K562 (cell line): ENCODE data around the gene CHGA. TPM values are rescaled to one million over a fixed set of nuclear protein-coding genes. Genes with fewer than 3 reads are reported as not detected.

Experiments
- ATAC-seq: fragments of 200-7000 bp; cut with Tn5 transposase; 3 replicates; pipeline ENCODE4 v1.9.1; 2020; ENCODE audit warnings: moderate library complexity
- BruUV-seq: library from RNA; stranded (reverse); fragments of 400-500 nt; replicated peaks from 2 replicates; lab custom pipeline; 2021; lab: Mats Ljungman, UMichigan
- CTCF ChIA-PET: fragments of 300-600 bp; formaldehyde crosslinking; extraction: SDS; loops from one replicate; lab custom pipeline; 2021; ENCODE audit warnings: low intra/inter-chr PET ratio; lab: Yijun Ruan, JAX
- POLR2A ChIA-PET: fragments of 300-600, 350-650 bp; sonication (Branson Sonifier 250); formaldehyde crosslinking; extraction: SDS; loops from one replicate; lab custom pipeline; 2021; ENCODE audit warnings: antibody characterized with exemption, inconsistent platforms; lab: Yijun Ruan, JAX
- DNase-seq, 4 experiments: peaks; one replicate each; pipeline versions ENCODE4 v3.0.0 to v3.0.0-alpha.2; 2011 to 2018; ENCODE audit warnings: low spot score in 3 of 4, mixed read lengths in 3 of 4; ENCODE audit errors: extremely low read depth in 1 of 4
- FAIRE-seq: peaks from 2 replicates; lab custom pipeline; 2011; peaks lifted over from hg19 to GRCh38; lab: Jason Lieb, UNC
- H2AFZ ChIP-seq: 2 replicates; pipeline ENCODE4 v1.6.0; 2011; ENCODE audit warnings: low read depth, low read length, control low read depth, inconsistent platforms
- H3K27ac ChIP-seq: fragments of 200-600 bp; 3 replicates; pipeline ENCODE4 v1.8.0; 2011; ENCODE audit warnings: low read depth, mild to moderate bottlenecking, control low read depth, inconsistent platforms, low read length, moderate library complexity, mixed read lengths; ENCODE audit errors: extremely low read depth
- H3K27me3 ChIP-seq, 2 experiments: fragments of 300-600 bp in 1 of 2; 2 replicates in 1 of 2; 3 replicates in 1 of 2; pipeline versions ENCODE4 v1.6.0 to v1.8.0; 2011; ENCODE audit warnings: inconsistent platforms in 2 of 2, low read length in 2 of 2, mild to moderate bottlenecking in 1 of 2, mixed read lengths in 1 of 2, moderate library complexity in 1 of 2; ENCODE audit not compliant: control insufficient read depth in 2 of 2, insufficient read depth in 2 of 2
- H3K36me3 ChIP-seq: fragments of 300-600 bp; 3 replicates; pipeline ENCODE4 v1.8.0; 2011; ENCODE audit warnings: mild to moderate bottlenecking, low read length, inconsistent platforms; ENCODE audit not compliant: control insufficient read depth, insufficient read depth
- H3K4me1 ChIP-seq, 2 experiments: fragments of 200-600 bp in 1 of 2; replicated peaks in 1 of 2; 2 replicates in 1 of 2; 3 replicates in 1 of 2; pipeline versions ENCODE4 v1.5.1 to v1.8.0; 2011; ENCODE audit warnings: inconsistent platforms in 2 of 2, low read length in 2 of 2, mild to moderate bottlenecking in 1 of 2, mixed read lengths in 1 of 2, moderate library complexity in 1 of 2; ENCODE audit not compliant: control insufficient read depth in 2 of 2, insufficient read depth in 2 of 2
- H3K4me2 ChIP-seq: 2 replicates; pipeline ENCODE4 v1.6.1; 2011; ENCODE audit warnings: low read length, control low read depth, inconsistent platforms, mixed read lengths; ENCODE audit not compliant: insufficient read depth
- H3K4me3 ChIP-seq: fragments of 200-600 bp; sonication (generic), shearing (Covaris generic); 2 replicates; pipeline ENCODE4 v1.5.1; 2016; ENCODE audit warnings: control low read depth, inconsistent platforms
- H3K79me2 ChIP-seq: fragments of 200-600 bp; 3 replicates; pipeline ENCODE4 v1.8.0; 2011; ENCODE audit warnings: low read length, inconsistent platforms; ENCODE audit not compliant: control insufficient read depth, insufficient read depth
- H3K9ac ChIP-seq, 2 experiments: 2 replicates each; pipeline versions ENCODE4 v1.6.0 to v1.6.1; 2011; ENCODE audit warnings: low read depth in 2 of 2, low read length in 2 of 2, control low read depth in 1 of 2, inconsistent platforms in 1 of 2, mild to moderate bottlenecking in 1 of 2, mixed read lengths in 1 of 2; ENCODE audit not compliant: insufficient read depth in 1 of 2
- H3K9me1 ChIP-seq: one replicate; pipeline ENCODE4 v1.6.0; 2011; ENCODE audit warnings: inconsistent platforms, mild to moderate bottlenecking, low read length, moderate library complexity; ENCODE audit not compliant: control insufficient read depth, insufficient read depth
- H3K9me3 ChIP-seq: replicated peaks from 2 replicates; pipeline ENCODE4 v1.5.1; 2011; ENCODE audit warnings: low read depth, low read length, inconsistent platforms; ENCODE audit not compliant: control insufficient read depth, insufficient read depth
- H4K20me1 ChIP-seq: replicated peaks from 2 replicates; pipeline ENCODE4 v1.6.1; 2011; ENCODE audit warnings: low read length, inconsistent platforms, mixed read lengths; ENCODE audit not compliant: control insufficient read depth, insufficient read depth
- CCAR2 ChIP-seq: fragments of 200-400 bp; formaldehyde crosslinking; IDR thresholded peaks from 2 replicates; pipeline ENCODE4 v1.6.1; 2017; ENCODE audit warnings: mild to moderate bottlenecking, low read depth, low read length
- CREB3L1 ChIP-seq: fragments of 450-650 bp; IDR thresholded peaks from 2 replicates; pipeline ENCODE4 v1.6.1; 2014; ENCODE audit warnings: low read depth, mild to moderate bottlenecking, moderate library complexity, borderline replicate concordance
- E2F3 ChIP-seq: fragments of 250-450 bp; sonication (Bioruptor Pico); IDR thresholded peaks from 2 replicates; pipeline ENCODE4 v1.4.0; 2020; ENCODE audit warnings: mild to moderate bottlenecking
- ESRRA ChIP-seq: fragments of 450-650 bp; IDR thresholded peaks from 2 replicates; pipeline ENCODE4 v1.6.1; 2014; ENCODE audit warnings: low read depth, mild to moderate bottlenecking, moderate library complexity, borderline replicate concordance
- FOXO4 ChIP-seq: fragments of 450-650 bp; formaldehyde crosslinking; IDR thresholded peaks from 2 replicates; pipeline ENCODE4 v1.4.0; 2020; ENCODE audit warnings: mild to moderate bottlenecking, moderate library complexity
- KLF16 ChIP-seq: IDR thresholded peaks from 2 replicates; pipeline ENCODE4 v1.6.1; 2016; ENCODE audit warnings: antibody characterized with exemption
- RBM34 ChIP-seq: fragments of 200-400 bp; formaldehyde crosslinking; IDR thresholded peaks from 2 replicates; pipeline ENCODE4 v1.6.1; 2018; ENCODE audit warnings: low read length, borderline replicate concordance; ENCODE audit not compliant: insufficient read depth
- RCOR1 ChIP-seq, 2 experiments: IDR thresholded peaks; 2 replicates each; pipeline ENCODE4 v1.6.1; 2012; ENCODE audit warnings: low read depth in 2 of 2, low read length in 2 of 2, borderline replicate concordance in 1 of 2, improper control_type of control experiment in 1 of 2
- RFX7 ChIP-seq: fragments of 250-450 bp; sonication (Bioruptor Pico); IDR thresholded peaks from 2 replicates; pipeline ENCODE4 v1.5.1; 2021; ENCODE audit warnings: mild to moderate bottlenecking
- SMARCC2 ChIP-seq: fragments of 450-650 bp; IDR thresholded peaks from 2 replicates; pipeline ENCODE4 v1.6.1; 2017; ENCODE audit warnings: antibody characterized with exemption, moderate library complexity, mild to moderate bottlenecking, low read depth
- SOX6 ChIP-seq: fragments of 450-650 bp; IDR thresholded peaks from 2 replicates; pipeline ENCODE4 v1.6.1; 2014; ENCODE audit warnings: mild to moderate bottlenecking
- SP1 ChIP-seq: sonication (generic); formaldehyde crosslinking; IDR thresholded peaks from 2 replicates; pipeline ENCODE4 v1.8.1; 2022; ENCODE audit warnings: mild to moderate bottlenecking, missing genetic modification reagents
- YBX1 ChIP-seq: fragments of 450-650 bp; IDR thresholded peaks from 2 replicates; pipeline ENCODE4 v1.7.1; 2016; ENCODE audit warnings: mild to moderate bottlenecking
- ZNF143 ChIP-seq: sonication (generic); formaldehyde crosslinking; IDR thresholded peaks from 2 replicates; pipeline ENCODE4 v1.9.0; 2022; ENCODE audit warnings: mild to moderate bottlenecking, missing genetic modification reagents
- ZNF224 ChIP-seq: sonication (generic); formaldehyde crosslinking; IDR thresholded peaks from 2 replicates; pipeline ENCODE4 v1.8.0; 2022; ENCODE audit warnings: mild to moderate bottlenecking, missing genetic modification reagents
- ZNF239 ChIP-seq: fragments of 250-450 bp; sonication (Bioruptor Pico); IDR thresholded peaks from 2 replicates; pipeline ENCODE4 v1.4.0; 2020; ENCODE audit warnings: mild to moderate bottlenecking
- ZNF445 ChIP-seq: fragments of 250-450 bp; sonication (Bioruptor Pico); IDR thresholded peaks from 2 replicates; pipeline ENCODE4 v1.4.0; 2020; ENCODE audit warnings: low read depth, mild to moderate bottlenecking, moderate library complexity
- ZNF668 ChIP-seq: fragments of 250-450 bp; sonication (Bioruptor Pico); IDR thresholded peaks from 2 replicates; pipeline ENCODE4 v1.8.0; 2022; ENCODE audit warnings: mild to moderate bottlenecking, inconsistent platforms
- ZNF740 ChIP-seq, 3 experiments: fragments of 200-800 bp in 1 of 3; sonication (Bioruptor generic) in 1 of 3; sonication (generic) in 1 of 3; formaldehyde crosslinking in 1 of 3; IDR thresholded peaks; 2 replicates each; pipeline versions ENCODE4 v1.6.1 to v1.8.0; 2016 to 2022; ENCODE audit warnings: mild to moderate bottlenecking in 2 of 3, missing compliant biosample characterization in 2 of 3, missing genetic modification characterization in 2 of 3, missing genetic modification reagents in 1 of 3
- WGBS: fragments of 100-300 bp; shearing (Covaris generic); methylation state at CpG from one replicate; pipeline ENCODE4 v1.1.6; 2016; ENCODE audit warnings: low coverage, mixed read lengths; ENCODE audit not compliant: insufficient coverage; ENCODE audit errors: missing lambda C conversion rate; 5-methylcytosine and 5-hydroxymethylcytosine counted together
- in situ Hi-C: fragments of 300-500 bp; cut with MboI; formaldehyde crosslinking; loops from 4 replicates; pipeline ENCODE4 v1.15.0; 2018; ENCODE audit warnings: inconsistent platforms, mixed read lengths
- intact Hi-C: fragments of 100-400 bp; cut with micrococcal nuclease; formaldehyde crosslinking; loops from 2 replicates; pipeline ENCODE4 v1.14.2; 2022
- polyA plus RNA-seq, 8 experiments: library from polyadenylated mRNA; depleted of rRNA in 4 of 8; stranded (reverse) in 5 of 8; unstranded in 3 of 8; fragments of >200 nt; fragmentation: Nextera tagmentation in 2 of 8; fragmentation: Illumina TruSeq in 1 of 8; extraction: Ambion mirVana in 2 of 8; extraction: Trizol in 1 of 8; gene quantifications; 2 replicates each; pipeline versions ENCODE4 v1.2.1 to v1.2.3, GENCODE V29; 2011 to 2014; ENCODE audit warnings: inconsistent platforms in 1 of 8, missing spikeins in 1 of 8
- total RNA-seq, 7 experiments: library from RNA; depleted of rRNA in 6 of 7; stranded (reverse); fragments of >200 nt in 6 of 7; fragmentation: Illumina TruSeq in 2 of 7; extraction: Trizol in 2 of 7; gene quantifications; 2 replicates each; pipeline versions ENCODE4 v1.2.1 to v1.2.3, GENCODE V29; 2011 to 2021; ENCODE audit warnings: low replicate concordance in 1 of 7

CHGA gene
- total and polyA plus RNA-seq, 9 of the 15 experiments (the other 6 are each of a cell fraction or from before 2014, with no cell fraction given): not detected

- intact Hi-C loops (no loop called here), in situ Hi-C loops (no loop called here)
- Histone ChIP-seq H3K79me2 (no peaks in the 10 kb centered on the region), H3K4me2 (no peak overlapping the region), H2AFZ (no peak overlapping the region), H3K9me3 (no peaks in the 10 kb centered on the region), H3K27ac (no peak overlapping the region), H4K20me1 (no peaks in the 10 kb centered on the region; the same call in 1 of the 2 replicates), H3K4me3 (no peak overlapping the region), H3K27me3 (no peaks in the 10 kb centered on the region), H3K9ac (no peak overlapping the region), H3K36me3 (no peaks in the 10 kb centered on the region), H3K9me1 (no peaks in the 10 kb centered on the region)
- 63% methylated on average over 8 of the region's 9 CpGs for WGBS
- CTCF ChIA-PET: no interaction called here
- BruUV-seq: no TSS peak
- POLR2A ChIA-PET: interaction anchor here (0.7 to 1.1 kb wide), 2 partner anchors 22 to 1236 kb away, joined by 3 read pairs; partner anchors contain the start of gene PPP4R4
- no peak for FAIRE-seq
- 0 out of 3 replicates have a peak, but pooled peaks have one; percentile 36 for ATAC-seq
- DNase-seq: no peak
- TF ChIP-seq ZNF143 (no peak), ESRRA (no peak), RFX7 (CRISPR knock-in tag) (no peak), KLF16 (no peak), SP1 (no peak), YBX1 (no peak), ZNF740 (CRISPR knock-in tag; IDR thresholded peaks at IDR 0.05) (no peak), ZNF740 (tag; IDR thresholded peaks at IDR 0.05) (no peak), ZNF239 (CRISPR knock-in tag) (no peak), ZNF668 (CRISPR knock-in tag) (no peak), RCOR1 (IDR thresholded peaks at IDR 0.05; ENCODE audit: borderline replicate concordance in 1 of 2, low read depth in 2 of 2, low read length in 2 of 2) (no peak), ZNF445 (CRISPR knock-in tag) (no peak), CCAR2 (no peak), SOX6 (no peak), CREB3L1 (no peak), RBM34 (no peak), SMARCC2 (no peak), E2F3 (CRISPR knock-in tag) (no peak), ZNF224 (no peak), FOXO4 (CRISPR knock-in tag) (no peak)
- TF ChIP-seq, all 486 proteins: peak for 0
- peaks cover 0 to 11% of the 10 kb centered on the region in 2 experiments; a peak in 2 of 5 replicates for H3K4me1 ChIP-seq
Measured at GRCh38 chr14:92938235-92938875, 15.4 kb downstream of the CHGA start.
